ENCODE results near the gene KLHL13.
"Not testable (repeated sequence)": the region's sequence is repeated elsewhere in the genome, so short reads cannot be mapped to it uniquely, and the experiment has no call there.

DNA sequence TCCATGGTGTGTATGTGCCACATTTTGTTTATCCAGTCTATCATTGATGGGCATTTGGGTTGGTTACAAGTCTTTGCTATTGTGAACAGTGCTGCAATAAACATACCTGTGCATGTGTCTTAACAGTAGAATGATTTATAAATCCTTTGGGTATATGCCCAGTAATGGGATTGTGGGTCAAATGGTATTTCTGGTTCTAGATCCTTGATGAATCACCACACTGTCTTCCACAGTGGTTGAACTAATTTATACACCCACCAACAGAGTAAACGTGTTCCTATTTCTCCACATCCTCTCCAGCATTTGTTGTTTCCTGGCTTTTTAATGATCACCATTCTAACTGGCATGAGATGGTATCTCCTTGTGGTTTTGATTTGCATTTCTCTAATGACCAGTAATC is 177.3 kb downstream of the KLHL13 start:
- TF ChIP-seq, protein P1, sequence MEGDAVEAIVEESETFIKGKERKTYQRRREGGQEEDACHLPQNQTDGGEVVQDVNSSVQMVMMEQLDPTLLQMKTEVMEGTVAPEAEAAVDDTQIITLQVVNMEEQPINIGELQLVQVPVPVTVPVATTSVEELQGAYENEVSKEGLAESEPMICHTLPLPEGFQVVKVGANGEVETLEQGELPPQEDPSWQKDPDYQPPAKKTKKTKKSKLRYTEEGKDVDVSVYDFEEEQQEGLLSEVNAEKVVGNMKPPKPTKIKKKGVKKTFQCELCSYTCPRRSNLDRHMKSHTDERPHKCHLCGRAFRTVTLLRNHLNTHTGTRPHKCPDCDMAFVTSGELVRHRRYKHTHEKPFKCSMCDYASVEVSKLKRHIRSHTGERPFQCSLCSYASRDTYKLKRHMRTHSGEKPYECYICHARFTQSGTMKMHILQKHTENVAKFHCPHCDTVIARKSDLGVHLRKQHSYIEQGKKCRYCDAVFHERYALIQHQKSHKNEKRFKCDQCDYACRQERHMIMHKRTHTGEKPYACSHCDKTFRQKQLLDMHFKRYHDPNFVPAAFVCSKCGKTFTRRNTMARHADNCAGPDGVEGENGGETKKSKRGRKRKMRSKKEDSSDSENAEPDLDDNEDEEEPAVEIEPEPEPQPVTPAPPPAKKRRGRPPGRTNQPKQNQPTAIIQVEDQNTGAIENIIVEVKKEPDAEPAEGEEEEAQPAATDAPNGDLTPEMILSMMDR (IDR thresholded peaks at IDR 0.05): not testable (repeated sequence)
- not testable (repeated sequence) for TF ChIP-seq ZFX (IDR thresholded peaks at IDR 0.05; ENCODE audit: borderline replicate concordance)
